Lower lobe of right lung (tissue), 2 donors: ENCODE measurements around the gene SMYD3. TPM values are rescaled to one million over a fixed set of nuclear protein-coding genes. Genes with fewer than 3 reads are reported as not detected.

Experiments used
- ATAC-seq, 2 donors: fragments of 200-7000 bp; cut with Tn5 transposase; one replicate each; pipeline ENCODE4 v1.9.1; 2020 to 2022; ENCODE audit warnings: mild to moderate bottlenecking in 2 of 2, moderate library complexity in 2 of 2
- DNase-seq: peaks from one replicate; pipeline ENCODE4 v3.0.0-alpha.2; 2020
- H3K27ac ChIP-seq: fragments of 200-600 bp; one replicate; pipeline ENCODE4 v1.8.0; 2022
- H3K27me3 ChIP-seq: fragments of 200-600 bp; one replicate; pipeline ENCODE4 v1.8.0; 2022; ENCODE audit warnings: low read depth
- H3K36me3 ChIP-seq: fragments of 200-600 bp; one replicate; pipeline ENCODE4 v1.8.0; 2022; ENCODE audit warnings: mild to moderate bottlenecking
- H3K4me1 ChIP-seq: fragments of 200-600 bp; one replicate; pipeline ENCODE4 v1.8.0; 2022
- H3K4me3 ChIP-seq: fragments of 200-600 bp; one replicate; pipeline ENCODE4 v1.8.0; 2022; ENCODE audit warnings: mild to moderate bottlenecking
- H3K9me3 ChIP-seq: fragments of 200-600 bp; one replicate; pipeline ENCODE4 v1.8.0; 2022
- CTCF ChIP-seq: fragments of 200-600 bp; IDR thresholded peaks from one replicate; pipeline ENCODE4 v1.8.0; 2022; ENCODE audit warnings: antibody characterized with exemption, mild to moderate bottlenecking
- intact Hi-C: fragments of 100-400 bp; cut with DNase I; formaldehyde crosslinking; loops from one replicate; pipeline ENCODE4 v1.11.0; 2022
- total RNA-seq: library from RNA; stranded (reverse); fragmentation: NEBNext Ultra II Directional; extraction: Animal tissue kit (Norgen Biotek cat#: 25700); gene quantifications from one replicate; pipeline ENCODE4 v1.2.1, GENCODE V29; 2021
- donor health status: DM: no; HTN: yes; CAD: no; lungs with severe emphysema.

Gene SMYD3
- total RNA-seq, 1 donor from 2014 or later = 20.5 TPM

GRCh38 chr1:245832771-245833527 lies 674.1 kb downstream of the SMYD3 start:
- Histone ChIP-seq H3K36me3 (no peaks in the 10 kb centered on the region), H3K27me3 (no peaks in the 10 kb centered on the region), H3K4me1 (no peaks in the 10 kb centered on the region), H3K27ac (no peak overlapping the region), H3K4me3 (no peak overlapping the region), H3K9me3 (no peaks in the 10 kb centered on the region)
- DNase-seq (no peak), ATAC-seq (no peak)
- no peak for TF ChIP-seq CTCF
- intact Hi-C loops = no loop called here

- Histone ChIP-seq H3K4me3 (no peak overlapping the region), H3K27ac (no peak overlapping the region), H3K27me3 (no peaks in the 10 kb centered on the region), H3K9me3 (no peaks in the 10 kb centered on the region), H3K4me1 (no peaks in the 10 kb centered on the region), H3K36me3 (no peaks in the 10 kb centered on the region)
- ATAC-seq = no peak
- DNase-seq = no peak
- no peak for TF ChIP-seq CTCF
- intact Hi-C loops = no loop called here
These were observed 675.6 kb downstream of the SMYD3 start for GRCh38 chr1:245831518-245831917.

- TF ChIP-seq CTCF = no peak
- no peaks in the 10 kb centered on the region for H3K9me3 ChIP-seq
- H3K4me3 ChIP-seq = no peak overlapping the region
- intact Hi-C loops = no loop called here
- H3K27ac ChIP-seq = no peak overlapping the region
- no peaks in the 10 kb centered on the region for H3K36me3 ChIP-seq
- ATAC-seq = no peak
- DNase-seq = no peak
- no peaks in the 10 kb centered on the region for H3K4me1 ChIP-seq
- no peaks in the 10 kb centered on the region for H3K27me3 ChIP-seq
These were observed 677.3 kb downstream of the SMYD3 start for GRCh38 chr1:245829826-245830225.

- TF ChIP-seq CTCF = no peak
- intact Hi-C loops = no loop called here
- H3K4me3 ChIP-seq = no peak overlapping the region
These were observed 677.9 kb downstream of the SMYD3 start for GRCh38 chr1:245829194-245829593.

GRCh38 chr1:245827301-245827700 lies 679.8 kb downstream of the SMYD3 start:
- H3K4me3 ChIP-seq = no peak overlapping the region
- TF ChIP-seq CTCF = no peak
- H3K4me1 ChIP-seq = no peaks in the 10 kb centered on the region
- no peaks in the 10 kb centered on the region for H3K9me3 ChIP-seq
- H3K27ac ChIP-seq = no peak overlapping the region
- H3K36me3 ChIP-seq = no peaks in the 10 kb centered on the region
- ATAC-seq (no peak), DNase-seq (no peak)
- H3K27me3 ChIP-seq = no peaks in the 10 kb centered on the region
- intact Hi-C loops = no loop called here

More at GRCh38 chr1:245829194-245829593, 677.9 kb downstream of the SMYD3 start:
- Histone ChIP-seq H3K27me3 (no peaks in the 10 kb centered on the region), H3K27ac (no peak overlapping the region), H3K4me1 (no peaks in the 10 kb centered on the region), H3K36me3 (no peaks in the 10 kb centered on the region), H3K9me3 (no peaks in the 10 kb centered on the region)
- no peak for ATAC-seq
- no peak for DNase-seq
